Esophagus squamous epithelium (tissue), 4 donors: ENCODE data around the gene PLXNB3.
"Not testable (repeated sequence)": the region's sequence is repeated elsewhere in the genome, so short reads cannot be mapped to it uniquely, and the experiment has no call there.

ENCODE experiments used
- POLR2A ChIP-seq, 4 donors: fragments of 450-650 bp; IDR thresholded peaks; one replicate each; pipeline ENCODE4 v1.6.1; 2017; ENCODE audit warnings: antibody characterized with exemption in 4 of 4, mild to moderate bottlenecking in 4 of 4, moderate library complexity in 3 of 4
- TF ChIP-seq, protein P1 (sequence below), 6 experiments: fragments of 450-650 bp in 4 of 6; fragments of 200-600 bp in 2 of 6; sonication (generic) in 2 of 6; IDR thresholded peaks; one replicate each; pipeline ENCODE4 v1.5.1; 2016 to 2019; ENCODE audit warnings: antibody characterized with exemption in 6 of 6, mild to moderate bottlenecking in 4 of 6, moderate library complexity in 4 of 6

DNA sequence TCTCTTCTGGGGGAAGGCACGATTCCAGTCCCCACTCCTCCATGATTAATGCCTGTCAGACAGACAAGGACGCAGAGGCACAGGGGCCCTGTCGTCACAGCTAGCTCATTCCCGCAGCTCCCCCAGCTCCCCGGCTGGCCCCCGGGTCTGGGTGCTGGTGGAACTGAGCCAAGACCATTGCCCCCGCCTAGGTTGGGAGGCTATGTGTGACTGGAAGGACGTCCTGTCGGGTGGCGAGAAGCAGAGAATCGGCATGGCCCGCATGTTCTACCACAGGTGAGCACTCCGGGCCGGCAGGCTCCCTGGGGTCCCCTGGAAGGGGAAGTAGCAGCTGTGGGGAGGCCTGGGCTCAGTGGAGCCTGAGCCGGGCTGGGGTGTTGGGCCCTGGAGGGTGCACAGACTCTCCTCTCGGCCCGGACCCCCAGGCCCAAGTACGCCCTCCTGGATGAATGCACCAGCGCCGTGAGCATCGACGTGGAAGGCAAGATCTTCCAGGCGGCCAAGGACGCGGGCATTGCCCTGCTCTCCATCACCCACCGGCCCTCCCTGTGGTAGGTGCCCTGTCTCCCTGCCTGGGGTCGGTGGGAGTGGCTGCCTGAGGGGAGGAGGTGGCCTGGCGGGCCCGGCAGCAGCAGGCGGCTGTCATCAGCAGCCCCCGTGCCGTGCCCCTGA lies 21.1 kb upstream of the PLXNB3 start:
- TF ChIP-seq POLR2A (IDR thresholded peaks at IDR 0.05): not testable (repeated sequence)
- TF ChIP-seq, protein P1, sequence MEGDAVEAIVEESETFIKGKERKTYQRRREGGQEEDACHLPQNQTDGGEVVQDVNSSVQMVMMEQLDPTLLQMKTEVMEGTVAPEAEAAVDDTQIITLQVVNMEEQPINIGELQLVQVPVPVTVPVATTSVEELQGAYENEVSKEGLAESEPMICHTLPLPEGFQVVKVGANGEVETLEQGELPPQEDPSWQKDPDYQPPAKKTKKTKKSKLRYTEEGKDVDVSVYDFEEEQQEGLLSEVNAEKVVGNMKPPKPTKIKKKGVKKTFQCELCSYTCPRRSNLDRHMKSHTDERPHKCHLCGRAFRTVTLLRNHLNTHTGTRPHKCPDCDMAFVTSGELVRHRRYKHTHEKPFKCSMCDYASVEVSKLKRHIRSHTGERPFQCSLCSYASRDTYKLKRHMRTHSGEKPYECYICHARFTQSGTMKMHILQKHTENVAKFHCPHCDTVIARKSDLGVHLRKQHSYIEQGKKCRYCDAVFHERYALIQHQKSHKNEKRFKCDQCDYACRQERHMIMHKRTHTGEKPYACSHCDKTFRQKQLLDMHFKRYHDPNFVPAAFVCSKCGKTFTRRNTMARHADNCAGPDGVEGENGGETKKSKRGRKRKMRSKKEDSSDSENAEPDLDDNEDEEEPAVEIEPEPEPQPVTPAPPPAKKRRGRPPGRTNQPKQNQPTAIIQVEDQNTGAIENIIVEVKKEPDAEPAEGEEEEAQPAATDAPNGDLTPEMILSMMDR (IDR thresholded peaks at IDR 0.05): not testable (repeated sequence)
